ENCODE data around the gene EDDM3A.

EDDM3A gene

GRCh38 chr14:20789230-20789813 is 43.6 kb downstream of the EDDM3A start:
- Histone ChIP-seq H3K27ac (no peak overlapping the region), H3K9ac (ENCODE audit: insufficient read length) (no peak overlapping the region), H3K9me3 (ENCODE audit: low read depth, low read length) (no peaks in the 10 kb centered on the region), H3K4me3 (no peak overlapping the region), H3K36me3 (ENCODE audit: insufficient read depth, low read length) (no peaks in the 10 kb centered on the region)
- no peak for DNase-seq (ENCODE audit: low read depth, low spot score)
- TF ChIP-seq EZH2 (IDR thresholded peaks at IDR 0.05): no peak
- TF ChIP-seq POLR2AphosphoS5 (IDR thresholded peaks at IDR 0.05; ENCODE audit: borderline replicate concordance, low read depth, low read length): no peak
- TF ChIP-seq FOXP2 (optimal IDR thresholded peaks at IDR 0.05; ENCODE audit: control extremely low read depth, extremely low read length, insufficient read depth): no peak

GRCh38 chr14:20790464-20791116 is 44.9 kb downstream of the EDDM3A start:
- no peak overlapping the region for H3K4me3 ChIP-seq

GRCh38 chr14:20791187-20791586 is 45.5 kb downstream of the EDDM3A start:
- Histone ChIP-seq H3K4me3 (no peak overlapping the region), H3K27ac (no peak overlapping the region), H3K9ac (ENCODE audit: insufficient read length) (no peak overlapping the region), H3K9me3 (ENCODE audit: low read depth, low read length) (no peaks in the 10 kb centered on the region), H3K36me3 (ENCODE audit: insufficient read depth, low read length) (no peaks in the 10 kb centered on the region)
- no peak for DNase-seq (ENCODE audit: low read depth, low spot score)
- no peak for TF ChIP-seq FOXP2 (optimal IDR thresholded peaks at IDR 0.05; ENCODE audit: control extremely low read depth, extremely low read length, insufficient read depth)
- no peak for TF ChIP-seq EZH2 (IDR thresholded peaks at IDR 0.05)
- TF ChIP-seq POLR2AphosphoS5 (IDR thresholded peaks at IDR 0.05; ENCODE audit: borderline replicate concordance, low read depth, low read length): no peak

More at GRCh38 chr14:20790464-20791116, 44.9 kb downstream of the EDDM3A start:
- H3K27ac ChIP-seq: no peak overlapping the region
- H3K9ac ChIP-seq (ENCODE audit: insufficient read length): no peak overlapping the region
- no peaks in the 10 kb centered on the region for H3K9me3 ChIP-seq (ENCODE audit: low read depth, low read length)
- no peak for DNase-seq (ENCODE audit: low read depth, low spot score)
- no peaks in the 10 kb centered on the region for H3K36me3 ChIP-seq (ENCODE audit: insufficient read depth, low read length)
- TF ChIP-seq FOXP2 (optimal IDR thresholded peaks at IDR 0.05; ENCODE audit: control extremely low read depth, extremely low read length, insufficient read depth) (no peak), EZH2 (IDR thresholded peaks at IDR 0.05) (no peak), POLR2AphosphoS5 (IDR thresholded peaks at IDR 0.05; ENCODE audit: borderline replicate concordance, low read depth, low read length) (no peak)

GRCh38 chr14:20791597-20791996 is 45.9 kb downstream of the EDDM3A start:
- H3K9me3 ChIP-seq (ENCODE audit: low read depth, low read length): no peaks in the 10 kb centered on the region
- H3K9ac ChIP-seq (ENCODE audit: insufficient read length): no peak overlapping the region
- H3K4me3 ChIP-seq: no peak overlapping the region
- no peak for TF ChIP-seq FOXP2 (optimal IDR thresholded peaks at IDR 0.05; ENCODE audit: control extremely low read depth, extremely low read length, insufficient read depth)
- TF ChIP-seq POLR2AphosphoS5 (IDR thresholded peaks at IDR 0.05; ENCODE audit: borderline replicate concordance, low read depth, low read length): no peak
- no peak for TF ChIP-seq EZH2 (IDR thresholded peaks at IDR 0.05)
- H3K27ac ChIP-seq: no peak overlapping the region
- DNase-seq (ENCODE audit: low read depth, low spot score): no peak
- H3K36me3 ChIP-seq (ENCODE audit: insufficient read depth, low read length): no peaks in the 10 kb centered on the region

DNA sequence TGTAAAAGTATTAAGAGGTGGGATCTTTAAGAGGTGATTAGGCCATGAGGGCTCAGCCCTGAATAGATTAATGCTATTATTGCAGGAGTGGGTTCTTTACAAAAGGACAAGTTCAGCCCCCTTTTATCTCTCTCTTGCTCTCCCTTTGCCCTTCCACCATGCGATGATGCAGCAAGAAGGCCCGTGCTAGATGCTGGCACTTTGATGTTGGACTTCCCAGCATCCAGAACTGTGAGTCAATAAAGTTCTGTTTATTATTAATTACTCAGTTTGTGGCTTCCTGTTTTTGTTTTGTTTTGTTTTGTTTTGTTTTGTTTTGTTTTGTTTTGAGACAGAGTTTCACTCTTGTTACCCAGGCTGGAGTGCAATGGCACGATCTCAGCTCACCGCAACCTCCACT is 46.9 kb downstream of the EDDM3A start:
- Histone ChIP-seq H3K27ac (no peak overlapping the region), H3K9ac (ENCODE audit: insufficient read length) (no peak overlapping the region)

DNA sequence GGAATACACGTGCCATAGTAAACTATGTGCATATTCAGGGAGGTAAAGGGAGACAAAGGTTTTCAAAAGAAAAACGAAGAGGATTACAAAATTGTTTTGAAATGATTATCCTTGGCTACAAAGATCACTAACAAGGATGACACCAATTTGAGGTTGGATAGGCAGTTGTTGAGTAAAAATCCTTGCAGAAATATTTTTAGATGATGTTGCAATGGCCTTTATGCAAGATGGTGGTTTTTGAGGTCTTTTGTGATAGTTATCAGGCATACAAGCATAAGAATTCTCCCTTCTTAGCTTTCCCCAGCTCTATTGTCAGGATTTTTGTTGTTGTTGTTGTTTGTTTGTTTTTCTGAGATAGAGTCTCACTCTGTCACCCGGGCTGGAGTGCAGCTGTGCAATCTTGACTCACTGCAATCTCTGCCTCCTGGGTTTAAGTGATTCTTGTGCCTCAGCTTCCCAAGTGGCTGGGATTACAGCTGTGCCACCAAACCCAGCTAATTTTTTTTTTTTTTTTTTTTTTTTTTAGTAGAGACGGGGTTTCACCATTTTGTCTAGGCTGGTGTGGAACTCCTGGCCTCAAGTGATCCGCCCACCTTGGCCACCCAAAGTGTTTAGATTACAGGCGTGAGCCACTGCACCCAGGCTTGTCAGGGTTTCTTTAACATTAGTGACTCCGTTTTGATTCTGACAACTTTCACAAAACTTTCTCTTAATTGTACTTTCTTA is 49.1 kb downstream of the EDDM3A start:
- no peak overlapping the region for H3K4me3 ChIP-seq
- H3K9ac ChIP-seq (ENCODE audit: insufficient read length): no peak overlapping the region
- no peak for TF ChIP-seq EZH2 (IDR thresholded peaks at IDR 0.05)
- H3K36me3 ChIP-seq (ENCODE audit: insufficient read depth, low read length): no peaks in the 10 kb centered on the region
- H3K27ac ChIP-seq: no peak overlapping the region
- no peak for DNase-seq (ENCODE audit: low read depth, low spot score)
- H3K9me3 ChIP-seq (ENCODE audit: low read depth, low read length): no peaks in the 10 kb centered on the region

More for the DNA sequence above, 46.9 kb downstream of the EDDM3A start:
- no peak for DNase-seq (ENCODE audit: low read depth, low spot score)
- TF ChIP-seq EZH2 (IDR thresholded peaks at IDR 0.05): no peak
- no peak for TF ChIP-seq FOXP2 (optimal IDR thresholded peaks at IDR 0.05; ENCODE audit: control extremely low read depth, extremely low read length, insufficient read depth)
- no peak for TF ChIP-seq POLR2AphosphoS5 (IDR thresholded peaks at IDR 0.05; ENCODE audit: borderline replicate concordance, low read depth, low read length)
- Histone ChIP-seq H3K9me3 (ENCODE audit: low read depth, low read length) (no peaks in the 10 kb centered on the region), H3K36me3 (ENCODE audit: insufficient read depth, low read length) (no peaks in the 10 kb centered on the region), H3K4me3 (no peak overlapping the region)

- Histone ChIP-seq H3K4me3 (no peak overlapping the region), H3K36me3 (ENCODE audit: insufficient read depth, low read length) (no peaks in the 10 kb centered on the region), H3K9ac (ENCODE audit: insufficient read length) (no peak overlapping the region), H3K27ac (no peak overlapping the region), H3K9me3 (ENCODE audit: low read depth, low read length) (no peaks in the 10 kb centered on the region)
- TF ChIP-seq FOXP2 (optimal IDR thresholded peaks at IDR 0.05; ENCODE audit: control extremely low read depth, extremely low read length, insufficient read depth) (no peak), POLR2AphosphoS5 (IDR thresholded peaks at IDR 0.05; ENCODE audit: borderline replicate concordance, low read depth, low read length) (no peak), EZH2 (IDR thresholded peaks at IDR 0.05) (no peak)
- no peak for DNase-seq (ENCODE audit: low read depth, low spot score)
Measured at GRCh38 chr14:20797164-20797563, 51.5 kb downstream of the EDDM3A start.
